K562 (cell line): ENCODE results near the gene PLTP. TPM values are rescaled to one million over a fixed set of nuclear protein-coding genes. Genes with fewer than 3 reads are reported as not detected.
A peak's percentile ranks its signal among the peaks of the same experiment; 100 is the strongest.

Experiments used
- ATAC-seq: fragments of 200-7000 bp; cut with Tn5 transposase; 3 replicates; pipeline ENCODE4 v1.9.1; 2020; ENCODE audit warnings: moderate library complexity
- BruUV-seq: library from RNA; stranded (reverse); fragments of 400-500 nt; replicated peaks from 2 replicates; lab custom pipeline; 2021; lab: Mats Ljungman, UMichigan
- CTCF ChIA-PET: fragments of 300-600 bp; formaldehyde crosslinking; extraction: SDS; loops from one replicate; lab custom pipeline; 2021; ENCODE audit warnings: low intra/inter-chr PET ratio; lab: Yijun Ruan, JAX
- POLR2A ChIA-PET: fragments of 300-600, 350-650 bp; sonication (Branson Sonifier 250); formaldehyde crosslinking; extraction: SDS; loops from one replicate; lab custom pipeline; 2021; ENCODE audit warnings: antibody characterized with exemption, inconsistent platforms; lab: Yijun Ruan, JAX
- DNase-seq, 4 experiments: peaks; one replicate each; pipeline versions ENCODE4 v3.0.0 to v3.0.0-alpha.2; 2011 to 2018; ENCODE audit warnings: low spot score in 3 of 4, mixed read lengths in 3 of 4; ENCODE audit errors: extremely low read depth in 1 of 4
- FAIRE-seq: peaks from 2 replicates; lab custom pipeline; 2011; peaks lifted over from hg19 to GRCh38; lab: Jason Lieb, UNC
- H2AFZ ChIP-seq: 2 replicates; pipeline ENCODE4 v1.6.0; 2011; ENCODE audit warnings: low read depth, low read length, control low read depth, inconsistent platforms
- H3K27ac ChIP-seq: fragments of 200-600 bp; 3 replicates; pipeline ENCODE4 v1.8.0; 2011; ENCODE audit warnings: low read depth, mild to moderate bottlenecking, control low read depth, inconsistent platforms, low read length, moderate library complexity, mixed read lengths; ENCODE audit errors: extremely low read depth
- H3K27me3 ChIP-seq, 2 experiments: fragments of 300-600 bp in 1 of 2; 2 replicates in 1 of 2; 3 replicates in 1 of 2; pipeline versions ENCODE4 v1.6.0 to v1.8.0; 2011; ENCODE audit warnings: inconsistent platforms in 2 of 2, low read length in 2 of 2, mild to moderate bottlenecking in 1 of 2, mixed read lengths in 1 of 2, moderate library complexity in 1 of 2; ENCODE audit not compliant: control insufficient read depth in 2 of 2, insufficient read depth in 2 of 2
- H3K36me3 ChIP-seq: fragments of 300-600 bp; 3 replicates; pipeline ENCODE4 v1.8.0; 2011; ENCODE audit warnings: mild to moderate bottlenecking, low read length, inconsistent platforms; ENCODE audit not compliant: control insufficient read depth, insufficient read depth
- H3K4me1 ChIP-seq, 2 experiments: fragments of 200-600 bp in 1 of 2; replicated peaks in 1 of 2; 2 replicates in 1 of 2; 3 replicates in 1 of 2; pipeline versions ENCODE4 v1.5.1 to v1.8.0; 2011; ENCODE audit warnings: inconsistent platforms in 2 of 2, low read length in 2 of 2, mild to moderate bottlenecking in 1 of 2, mixed read lengths in 1 of 2, moderate library complexity in 1 of 2; ENCODE audit not compliant: control insufficient read depth in 2 of 2, insufficient read depth in 2 of 2
- H3K4me2 ChIP-seq: 2 replicates; pipeline ENCODE4 v1.6.1; 2011; ENCODE audit warnings: low read length, control low read depth, inconsistent platforms, mixed read lengths; ENCODE audit not compliant: insufficient read depth
- H3K4me3 ChIP-seq: fragments of 200-600 bp; sonication (generic), shearing (Covaris generic); 2 replicates; pipeline ENCODE4 v1.5.1; 2016; ENCODE audit warnings: control low read depth, inconsistent platforms
- H3K79me2 ChIP-seq: fragments of 200-600 bp; 3 replicates; pipeline ENCODE4 v1.8.0; 2011; ENCODE audit warnings: low read length, inconsistent platforms; ENCODE audit not compliant: control insufficient read depth, insufficient read depth
- H3K9ac ChIP-seq, 2 experiments: 2 replicates each; pipeline versions ENCODE4 v1.6.0 to v1.6.1; 2011; ENCODE audit warnings: low read depth in 2 of 2, low read length in 2 of 2, control low read depth in 1 of 2, inconsistent platforms in 1 of 2, mild to moderate bottlenecking in 1 of 2, mixed read lengths in 1 of 2; ENCODE audit not compliant: insufficient read depth in 1 of 2
- H3K9me1 ChIP-seq: one replicate; pipeline ENCODE4 v1.6.0; 2011; ENCODE audit warnings: inconsistent platforms, mild to moderate bottlenecking, low read length, moderate library complexity; ENCODE audit not compliant: control insufficient read depth, insufficient read depth
- H3K9me3 ChIP-seq: replicated peaks from 2 replicates; pipeline ENCODE4 v1.5.1; 2011; ENCODE audit warnings: low read depth, low read length, inconsistent platforms; ENCODE audit not compliant: control insufficient read depth, insufficient read depth
- H4K20me1 ChIP-seq: replicated peaks from 2 replicates; pipeline ENCODE4 v1.6.1; 2011; ENCODE audit warnings: low read length, inconsistent platforms, mixed read lengths; ENCODE audit not compliant: control insufficient read depth, insufficient read depth
- CBFA2T3 ChIP-seq: fragments of 450-650 bp; IDR thresholded peaks from 2 replicates; pipeline ENCODE4 v1.6.1; 2017
- CBX3 ChIP-seq, 2 experiments: IDR thresholded peaks; 1 replicate in 1 of 2; 2 replicates in 1 of 2; pipeline ENCODE4 v1.6.1; 2012; ENCODE audit warnings: inconsistent platforms in 2 of 2, low read length in 2 of 2, borderline replicate concordance in 1 of 2, control low read depth in 1 of 2
- CBX8 ChIP-seq: fragments of 200-600 bp; sonication (generic); IDR thresholded peaks from 2 replicates; pipeline ENCODE4 v1.6.1; 2012; ENCODE audit warnings: borderline replicate concordance, mixed run types, low read depth, mild to moderate bottlenecking, moderate library complexity, mixed read lengths, low read length, control low read depth, inconsistent platforms; ENCODE audit not compliant: poor library complexity, severe bottlenecking; ENCODE audit errors: extremely low read depth
- EWSR1 ChIP-seq: fragments of 450-650 bp; IDR thresholded peaks from 2 replicates; pipeline ENCODE4 v1.6.1; 2018; ENCODE audit warnings: borderline replicate concordance, mild to moderate bottlenecking, low read depth, moderate library complexity; ENCODE audit not compliant: partially characterized antibody
- FOXK1 ChIP-seq: sonication (generic); formaldehyde crosslinking; IDR thresholded peaks from 2 replicates; pipeline ENCODE4 v1.8.0; 2022; ENCODE audit warnings: missing genetic modification reagents, mild to moderate bottlenecking, borderline replicate concordance
- FOXK2 ChIP-seq, 2 experiments: fragments of 450-650 bp; IDR thresholded peaks in 1 of 2; conservative IDR thresholded peaks in 1 of 2; 2 replicates each; pipeline ENCODE4 v1.6.1; 2016; ENCODE audit warnings: low read depth in 2 of 2, mild to moderate bottlenecking in 1 of 2
- GTF2F1 ChIP-seq: IDR thresholded peaks from 2 replicates; pipeline ENCODE4 v1.6.1; 2011; ENCODE audit warnings: low read depth, low read length, improper control_type of control experiment
- HMGXB4 ChIP-seq: sonication (generic); formaldehyde crosslinking; IDR thresholded peaks from 2 replicates; pipeline ENCODE4 v1.8.1; 2023; ENCODE audit warnings: mild to moderate bottlenecking, missing genetic modification reagents
- ILF3 ChIP-seq: fragments of 450-650 bp; IDR thresholded peaks from 2 replicates; pipeline ENCODE4 v1.6.1; 2018; ENCODE audit warnings: antibody characterized with exemption, mild to moderate bottlenecking, moderate library complexity, borderline replicate concordance
- KAT8 ChIP-seq: fragments of 450-650 bp; IDR thresholded peaks from 2 replicates; pipeline ENCODE4 v1.6.1; 2016; ENCODE audit warnings: low read depth, mild to moderate bottlenecking
- KLF16 ChIP-seq: IDR thresholded peaks from 2 replicates; pipeline ENCODE4 v1.6.1; 2016; ENCODE audit warnings: antibody characterized with exemption
- MAFF ChIP-seq: IDR thresholded peaks from 2 replicates; pipeline ENCODE4 v1.6.1; 2012; ENCODE audit warnings: low read length, improper control_type of control experiment
- MAZ ChIP-seq, 2 experiments: fragments of 450-650 bp in 1 of 2; sonication (generic) in 1 of 2; formaldehyde crosslinking; IDR thresholded peaks in 1 of 2; conservative IDR thresholded peaks in 1 of 2; 2 replicates each; pipeline versions ENCODE4 v1.4.0 to v1.5.0; 2020; ENCODE audit warnings: mild to moderate bottlenecking in 1 of 2, missing genetic modification reagents in 1 of 2
- NCOA6 ChIP-seq: fragments of 450-650 bp; IDR thresholded peaks from 2 replicates; pipeline ENCODE4 v1.6.1; 2017; ENCODE audit warnings: mild to moderate bottlenecking
- NFIX ChIP-seq: fragments of 250-450 bp; sonication (Bioruptor Pico); IDR thresholded peaks from 2 replicates; pipeline ENCODE4 v1.4.0; 2020; ENCODE audit warnings: low read depth, mild to moderate bottlenecking, moderate library complexity
- PCBP1 ChIP-seq: fragments of 200-400 bp; formaldehyde crosslinking; IDR thresholded peaks from 2 replicates; pipeline ENCODE4 v1.6.1; 2018; ENCODE audit warnings: mild to moderate bottlenecking, low read depth, low read length; ENCODE audit not compliant: poor library complexity, severe bottlenecking
- PHB ChIP-seq: fragments of 250-450 bp; sonication (Bioruptor Pico); IDR thresholded peaks from 2 replicates; pipeline ENCODE4 v1.5.0; 2021
- POLR2G ChIP-seq: fragments of 200-400 bp; formaldehyde crosslinking; IDR thresholded peaks from 2 replicates; pipeline ENCODE4 v1.6.1; 2017; ENCODE audit warnings: low read depth, mild to moderate bottlenecking, antibody characterized with exemption, low read length, moderate library complexity
- SREBF2 ChIP-seq: sonication (generic); formaldehyde crosslinking; IDR thresholded peaks from 2 replicates; pipeline ENCODE4 v1.4.0; 2020; ENCODE audit warnings: mild to moderate bottlenecking, missing genetic modification reagents
- ZNF282 ChIP-seq: sonication (generic); formaldehyde crosslinking; IDR thresholded peaks from 2 replicates; pipeline ENCODE4 v1.8.1; 2023; ENCODE audit warnings: missing genetic modification reagents
- ZNF316 ChIP-seq: fragments of 450-650 bp; IDR thresholded peaks from 2 replicates; pipeline ENCODE4 v1.6.1; 2016
- ZNF354B ChIP-seq: fragments of 250-450 bp; sonication (Bioruptor Pico); IDR thresholded peaks from 2 replicates; pipeline ENCODE4 v1.4.0; 2020
- ZNF79 ChIP-seq: fragments of 250-450 bp; sonication (Bioruptor Pico); IDR thresholded peaks from 2 replicates; pipeline ENCODE4 v1.4.0; 2020; ENCODE audit warnings: low read depth, mild to moderate bottlenecking, moderate library complexity
- whole genome bisulfite sequencing: fragments of 100-300 bp; shearing (Covaris generic); methylation state at CpG from one replicate; pipeline ENCODE4 v1.1.6; 2016; ENCODE audit warnings: low coverage, mixed read lengths; ENCODE audit not compliant: insufficient coverage; ENCODE audit errors: missing lambda C conversion rate; 5-methylcytosine and 5-hydroxymethylcytosine counted together
- in situ Hi-C: fragments of 300-500 bp; cut with MboI; formaldehyde crosslinking; loops from 4 replicates; pipeline ENCODE4 v1.15.0; 2018; ENCODE audit warnings: inconsistent platforms, mixed read lengths
- intact Hi-C: fragments of 100-400 bp; cut with micrococcal nuclease; formaldehyde crosslinking; loops from 2 replicates; pipeline ENCODE4 v1.14.2; 2022
- polyA plus RNA-seq, 8 experiments: library from polyadenylated mRNA; depleted of rRNA in 4 of 8; stranded (reverse) in 5 of 8; unstranded in 3 of 8; fragments of >200 nt; fragmentation: Nextera tagmentation in 2 of 8; fragmentation: Illumina TruSeq in 1 of 8; extraction: Ambion mirVana in 2 of 8; extraction: Trizol in 1 of 8; gene quantifications; 2 replicates each; pipeline versions ENCODE4 v1.2.1 to v1.2.3, GENCODE V29; 2011 to 2014; ENCODE audit warnings: inconsistent platforms in 1 of 8, missing spikeins in 1 of 8
- total RNA-seq, 7 experiments: library from RNA; depleted of rRNA in 6 of 7; stranded (reverse); fragments of >200 nt in 6 of 7; fragmentation: Illumina TruSeq in 2 of 7; extraction: Trizol in 2 of 7; gene quantifications; 2 replicates each; pipeline versions ENCODE4 v1.2.1 to v1.2.3, GENCODE V29; 2011 to 2021; ENCODE audit warnings: low replicate concordance in 1 of 7

PLTP gene
- total and polyA plus RNA-seq, 9 of the 15 experiments (the other 6 are each of a cell fraction or from before 2014, with no cell fraction given) = 2.8 to 29.3 (median 17.6) TPM

DNA sequence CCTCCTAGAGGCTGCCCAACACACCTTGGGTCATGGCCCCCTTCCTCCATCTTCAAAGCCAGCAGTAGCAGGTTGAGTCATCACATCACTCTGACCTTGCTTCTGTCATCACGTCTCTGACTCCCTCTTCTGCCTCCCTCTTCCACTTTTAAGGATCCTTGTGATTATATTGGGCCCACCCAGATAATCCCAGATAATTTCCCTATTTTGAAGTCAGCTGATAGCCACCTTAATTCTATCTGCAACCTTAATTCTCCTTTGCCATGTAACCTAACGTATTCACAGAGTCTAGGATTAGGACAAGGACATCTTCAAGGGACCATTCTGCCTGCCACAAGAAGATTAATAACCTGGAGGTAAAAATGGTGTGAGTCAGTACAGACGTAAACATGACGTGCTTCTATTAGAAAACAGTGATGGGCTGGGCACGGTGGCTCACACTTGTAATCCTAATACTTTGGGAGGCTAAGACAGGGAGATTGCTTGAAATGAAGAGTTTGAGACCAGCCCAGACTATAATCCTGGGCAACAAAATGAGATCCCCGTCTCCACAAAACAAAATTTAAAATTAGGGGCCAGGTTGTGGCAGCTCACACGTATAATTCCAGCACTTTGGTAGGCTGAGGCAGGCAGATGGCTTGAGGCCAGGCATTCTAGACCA lies 51.3 kb downstream of the PLTP start (continued):
- TF ChIP-seq MAZ (CRISPR knock-in tag; conservative IDR thresholded peaks at IDR 0.05 in 1 of 2, IDR thresholded peaks at IDR 0.05 in 1 of 2) (no peak), CBFA2T3 (0 out of 2 replicates have a peak, but pooled peaks have one; percentile 3), KAT8 (no peak), FOXK2 (conservative IDR thresholded peaks at IDR 0.05 in 1 of 2, IDR thresholded peaks at IDR 0.05 in 1 of 2; ENCODE audit: low read depth in 2 of 2) (peak in 1 of 2 experiments; percentile 46; a peak in 1 of 4 replicates), FOXK1 (CRISPR knock-in tag) (no peak), SREBF2 (CRISPR knock-in tag) (no peak), NCOA6 (no peak), POLR2G (no peak), KLF16 (no peak), ZNF79 (no peak), EWSR1 (no peak), ILF3 (no peak)

DNA sequence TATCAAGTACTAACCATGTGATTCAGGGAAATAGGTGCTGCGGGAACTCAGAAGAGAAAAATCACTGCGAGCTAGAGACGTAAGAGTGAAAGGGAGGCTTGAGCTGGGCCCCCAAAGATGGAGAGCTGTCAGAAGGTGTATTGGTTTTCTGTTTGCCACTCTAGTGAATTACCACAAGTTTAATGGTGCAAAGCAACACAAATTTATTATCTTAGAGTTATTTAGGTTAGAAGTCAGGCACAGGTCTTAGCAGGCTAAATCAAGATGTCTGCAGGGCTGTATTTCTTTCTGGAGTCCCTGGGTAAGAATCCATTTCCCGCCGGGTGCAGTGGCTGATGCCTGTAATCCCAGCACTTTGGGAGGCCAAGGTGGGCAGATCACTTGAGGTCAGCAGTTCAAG lies 52.0 kb downstream of the PLTP start:
- Histone ChIP-seq H3K4me1 (peaks cover 20 to 28% of the 10 kb centered on the region in 2 experiments), H3K4me2 (no peak overlapping the region), H3K9me3 (no peaks in the 10 kb centered on the region), H3K36me3 (peaks cover under 1% of the 10 kb centered on the region; the same call in 1 of the 3 replicates), H3K79me2 (peaks cover 24% of the 10 kb centered on the region), H3K27ac (no peak overlapping the region), H3K9me1 (no peaks in the 10 kb centered on the region), H2AFZ (no peak overlapping the region), H3K9ac (no peak overlapping the region), H3K27me3 (no peaks in the 10 kb centered on the region), H4K20me1 (no peaks in the 10 kb centered on the region), H3K4me3 (no peak overlapping the region)
- ChIA-PET CTCF (no interaction called here), POLR2A (no interaction called here)
- ATAC-seq (no peak), DNase-seq (no peak), FAIRE-seq (no peak)
- in situ Hi-C loops (no loop called here), intact Hi-C loops (no loop called here)
- whole genome bisulfite sequencing = 96% methylated on average over 5 of the region's 5 CpGs
- no TSS peak for BruUV-seq
- no peak for TF ChIP-seq ZNF316
- TF ChIP-seq ZNF354B (CRISPR knock-in tag) = no peak
- TF ChIP-seq NFIX (CRISPR knock-in tag) = no peak
- TF ChIP-seq MAFF = no peak
- TF ChIP-seq ZNF282 = no peak
- TF ChIP-seq CBX8 = no peak
- TF ChIP-seq GTF2F1 = no peak
- no peak for TF ChIP-seq CBX3 (IDR thresholded peaks at IDR 0.05; ENCODE audit: borderline replicate concordance in 1 of 2, low read length in 2 of 2)
- TF ChIP-seq PHB (CRISPR knock-in tag) = no peak
- no peak for TF ChIP-seq HMGXB4
- TF ChIP-seq PCBP1 = no peak
